ENCODE results near the gene NACAD.

GRCh38 chr7:45129906-45130305 is 41.1 kb upstream of the NACAD start:
- TF ChIP-seq CTCF (IDR thresholded peaks at IDR 0.05): no peak
- no peak for TF ChIP-seq EP300 (IDR thresholded peaks at IDR 0.05)
- TF ChIP-seq POLR2A (IDR thresholded peaks at IDR 0.05): no peak
